ENCODE data around the gene SPG11.

DNA sequence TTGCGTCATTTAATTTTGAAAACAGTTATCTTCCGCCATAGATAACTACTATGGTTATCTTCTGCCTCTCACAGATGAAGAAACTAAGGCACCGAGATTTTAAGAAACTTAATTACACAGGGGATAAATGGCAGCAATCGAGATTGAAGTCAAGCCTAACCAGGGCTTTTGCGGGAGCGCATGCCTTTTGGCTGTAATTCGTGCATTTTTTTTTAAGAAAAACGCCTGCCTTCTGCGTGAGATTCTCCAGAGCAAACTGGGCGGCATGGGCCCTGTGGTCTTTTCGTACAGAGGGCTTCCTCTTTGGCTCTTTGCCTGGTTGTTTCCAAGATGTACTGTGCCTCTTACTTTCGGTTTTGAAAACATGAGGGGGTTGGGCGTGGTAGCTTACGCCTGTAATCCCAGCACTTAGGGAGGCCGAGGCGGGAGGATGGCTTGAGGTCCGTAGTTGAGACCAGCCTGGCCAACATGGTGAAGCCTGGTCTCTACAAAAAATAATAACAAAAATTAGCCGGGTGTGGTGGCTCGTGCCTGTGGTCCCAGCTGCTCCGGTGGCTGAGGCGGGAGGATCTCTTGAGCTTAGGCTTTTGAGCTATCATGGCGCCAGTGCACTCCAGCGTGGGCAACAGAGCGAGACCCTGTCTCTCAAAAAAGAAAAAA is 49.0 kb upstream of the SPG11 start:
- TF ChIP-seq CTCF (IDR thresholded peaks at IDR 0.05; ENCODE audit: insufficient read depth, low read length, poor library complexity, severe bottlenecking) (no peak), EZH2phosphoT487 (conservative IDR thresholded peaks at IDR 0.05; ENCODE audit: low read length) (no peak)
